D721Med (cell line): ENCODE results near the gene LAMA5.

Experiments used
- DNase-seq: peaks from one replicate; pipeline ENCODE4 v3.0.0; 2011; ENCODE audit warnings: low spot score; ENCODE audit not compliant: insufficient read length
- FAIRE-seq: peaks from 2 replicates; lab custom pipeline; 2011; peaks lifted over from hg19 to GRCh38; lab: Jason Lieb, UNC
- CTCF ChIP-seq: IDR thresholded peaks from 2 replicates; pipeline ENCODE4 v1.5.1; 2012; ENCODE audit warnings: mild to moderate bottlenecking, control low read depth; ENCODE audit not compliant: insufficient read depth; ENCODE audit errors: missing control alignments

The LAMA5 gene

DNA sequence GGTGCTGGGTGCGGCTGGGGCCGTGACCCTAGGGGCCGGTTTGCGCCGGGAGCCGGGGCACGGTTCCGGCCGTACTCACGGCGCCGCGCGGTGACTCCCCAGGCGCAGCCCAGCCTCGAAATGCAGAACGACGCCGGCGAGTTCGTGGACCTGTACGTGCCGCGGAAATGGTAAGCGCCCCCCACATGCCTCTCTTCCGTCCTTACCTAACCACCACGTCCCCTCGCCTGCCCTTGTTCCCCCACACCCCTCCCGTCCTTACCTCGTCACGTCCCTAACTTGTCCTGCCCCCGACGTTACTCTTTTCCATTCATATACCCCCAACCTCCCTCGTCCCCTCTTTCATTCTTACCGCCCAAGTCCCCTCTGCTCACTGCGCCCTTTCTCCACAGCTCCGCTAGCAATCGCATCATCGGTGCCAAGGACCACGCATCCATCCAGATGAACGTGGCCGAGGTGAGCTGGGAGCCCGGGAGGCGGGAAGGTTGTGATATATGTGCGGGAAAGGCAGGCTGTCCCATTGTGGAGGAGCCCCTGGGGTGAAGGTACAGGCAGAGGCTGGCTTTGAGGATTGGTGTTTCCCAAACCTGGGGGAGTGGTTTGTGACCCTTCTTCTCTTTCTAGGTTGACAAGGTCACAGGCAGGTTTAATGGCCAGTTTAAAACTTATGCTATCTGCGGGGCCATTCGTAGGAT lies 20.3 kb upstream of the LAMA5 start:
- no peak for TF ChIP-seq CTCF
- no peak for DNase-seq
- FAIRE-seq: no peak

GRCh38 chr20:62386383-62387218 lies 19.5 kb upstream of the LAMA5 start, which contains the start of gene RPS21:
Gene RPS21 (plus strand): TSS chr20:62387103. CDS start chr20:62387339, 236 bp downstream.
- no peak for TF ChIP-seq CTCF
- FAIRE-seq: no peak
- DNase-seq: peak; percentile 89

DNA sequence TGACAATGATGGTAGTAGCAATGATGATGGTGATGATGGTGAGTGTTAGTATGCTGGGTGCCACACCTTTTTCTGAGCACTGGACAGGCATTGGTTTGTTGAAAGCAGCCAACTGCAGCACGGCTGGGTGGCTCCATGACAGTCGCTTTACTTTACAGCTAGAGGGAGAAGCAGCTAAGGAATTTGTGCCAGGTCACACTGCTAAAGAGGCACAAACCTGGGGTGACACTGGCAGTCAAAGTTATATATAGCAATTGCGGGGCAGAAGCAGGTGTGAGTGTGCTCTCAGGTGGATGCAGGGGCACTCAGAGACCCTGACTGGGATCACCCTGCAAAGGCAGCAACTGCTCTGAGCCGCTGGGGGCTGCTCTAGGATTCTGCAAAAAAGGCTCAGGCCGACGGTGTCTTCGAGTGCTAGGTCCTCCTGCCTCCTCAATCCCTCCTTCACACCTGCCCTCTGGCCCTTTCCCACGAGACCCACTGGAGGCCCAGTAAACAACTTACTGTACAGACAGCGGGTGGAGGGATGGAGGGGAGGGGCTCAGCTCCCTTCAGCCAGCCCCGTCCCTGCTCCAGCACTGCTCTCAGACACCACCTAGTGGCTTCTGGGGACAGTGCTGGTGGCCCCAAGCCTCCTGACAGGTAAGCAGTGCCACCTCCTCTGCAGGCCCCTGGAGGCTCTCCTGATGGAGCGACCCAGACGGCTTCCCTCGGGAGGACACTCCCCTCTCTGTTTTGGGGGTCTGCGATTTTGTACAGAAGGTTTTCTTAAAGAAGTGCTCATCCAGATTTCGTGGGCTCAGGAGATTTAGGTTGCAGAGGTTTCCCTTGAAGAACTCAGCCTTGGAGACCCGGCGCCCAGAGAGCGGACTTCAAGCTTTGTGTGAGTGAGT lies 15.4 kb upstream of the LAMA5 start:
- DNase-seq: peak; percentile 65
- peak; percentile 92 for TF ChIP-seq CTCF
- no peak for FAIRE-seq

GRCh38 chr20:62381842-62382241 lies 14.7 kb upstream of the LAMA5 start:
- no peak for TF ChIP-seq CTCF
- FAIRE-seq (no peak), DNase-seq (no peak)

DNA sequence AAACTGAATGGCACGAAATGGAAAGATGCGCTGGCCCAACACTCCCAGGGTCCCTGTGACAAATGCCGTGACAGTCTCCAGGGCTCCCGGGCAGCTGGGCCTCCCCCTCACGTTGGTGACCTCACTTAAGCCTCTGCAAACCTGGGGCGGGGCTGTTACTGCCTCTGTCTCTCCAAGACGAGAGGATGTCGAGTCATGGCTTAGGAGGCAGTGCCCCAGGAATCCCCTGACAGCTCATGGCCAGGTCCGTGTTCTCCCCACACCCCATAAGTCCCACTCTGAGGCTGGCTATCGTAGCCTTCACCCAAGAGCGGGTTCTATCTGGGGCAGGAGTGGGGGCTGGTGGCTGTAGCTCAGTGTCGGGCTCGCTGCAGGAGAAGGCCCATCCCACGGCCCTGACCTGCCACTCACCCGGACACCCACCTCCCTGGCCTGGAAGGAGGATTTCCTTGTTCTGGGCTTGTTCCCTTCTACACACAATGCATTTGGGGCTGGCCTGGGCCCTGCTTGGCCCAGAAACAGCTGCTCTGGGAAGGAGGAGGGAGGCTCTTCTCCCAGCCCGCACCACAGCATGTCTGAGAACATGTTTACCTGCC lies 14.2 kb upstream of the LAMA5 start:
- no peak for TF ChIP-seq CTCF
- no peak for DNase-seq
- no peak for FAIRE-seq

- FAIRE-seq (no peak), DNase-seq (no peak)
- TF ChIP-seq CTCF: no peak
Observed at GRCh38 chr20:62378215-62378614, 11.1 kb upstream of the LAMA5 start.
